Uterus (tissue), 2 donors: ENCODE measurements around the gene CWC27.

Experiments used
- CTCF ChIP-seq, 4 experiments: fragments of 200-600 bp in 2 of 4; fragments of 450-650 bp in 2 of 4; sonication (generic) in 2 of 4; IDR thresholded peaks; one replicate each; pipeline ENCODE4 v1.5.1; 2016 to 2019; ENCODE audit warnings: antibody characterized with exemption in 4 of 4, mild to moderate bottlenecking in 2 of 4, moderate library complexity in 1 of 4
- POLR2A ChIP-seq, 2 donors: fragments of 450-650 bp; IDR thresholded peaks; one replicate each; pipeline ENCODE4 v1.6.1; 2016; ENCODE audit warnings: antibody characterized with exemption in 2 of 2, mild to moderate bottlenecking in 1 of 2, moderate library complexity in 1 of 2

DNA sequence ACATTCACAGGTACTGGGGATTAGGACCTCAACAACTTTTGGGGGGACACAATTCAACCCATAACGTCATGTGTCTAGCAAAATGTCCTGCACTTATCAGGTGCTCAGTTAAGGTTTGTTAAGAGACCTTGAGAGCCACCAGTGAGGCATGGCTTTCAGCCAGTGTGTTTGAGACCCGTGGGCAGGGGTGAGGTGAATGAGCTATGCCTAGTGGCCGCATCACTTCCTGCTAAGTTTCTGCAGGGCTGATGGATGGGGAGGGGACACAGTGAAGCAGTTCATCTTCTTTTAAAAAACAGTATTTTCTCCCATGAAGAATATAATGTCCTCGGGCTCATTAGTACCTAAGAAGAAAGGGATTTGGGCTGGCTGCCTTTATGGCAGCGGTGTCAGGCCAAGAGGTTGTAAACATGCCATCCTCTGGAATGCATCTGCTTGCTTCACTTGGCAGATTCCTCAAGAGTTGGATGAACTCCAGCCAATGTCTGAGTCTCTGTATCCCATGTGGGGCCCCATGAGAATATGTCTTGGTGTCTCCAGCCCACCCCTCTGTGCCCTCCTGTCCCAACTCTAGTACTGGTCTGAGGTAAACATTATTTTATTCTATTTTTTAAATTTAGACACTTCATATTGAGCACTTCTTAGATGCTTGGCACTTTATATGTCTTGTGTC lies 282.2 kb downstream of the CWC27 start:
- TF ChIP-seq POLR2A (IDR thresholded peaks at IDR 0.05) (no peak), CTCF (IDR thresholded peaks at IDR 0.05) (no peak)
